Measurements from ENCODE around the gene CACNB2.
"Not testable (repeated sequence)": the region's sequence is repeated elsewhere in the genome, so short reads cannot be mapped to it uniquely, and the experiment has no call there.

CACNB2 gene

DNA sequence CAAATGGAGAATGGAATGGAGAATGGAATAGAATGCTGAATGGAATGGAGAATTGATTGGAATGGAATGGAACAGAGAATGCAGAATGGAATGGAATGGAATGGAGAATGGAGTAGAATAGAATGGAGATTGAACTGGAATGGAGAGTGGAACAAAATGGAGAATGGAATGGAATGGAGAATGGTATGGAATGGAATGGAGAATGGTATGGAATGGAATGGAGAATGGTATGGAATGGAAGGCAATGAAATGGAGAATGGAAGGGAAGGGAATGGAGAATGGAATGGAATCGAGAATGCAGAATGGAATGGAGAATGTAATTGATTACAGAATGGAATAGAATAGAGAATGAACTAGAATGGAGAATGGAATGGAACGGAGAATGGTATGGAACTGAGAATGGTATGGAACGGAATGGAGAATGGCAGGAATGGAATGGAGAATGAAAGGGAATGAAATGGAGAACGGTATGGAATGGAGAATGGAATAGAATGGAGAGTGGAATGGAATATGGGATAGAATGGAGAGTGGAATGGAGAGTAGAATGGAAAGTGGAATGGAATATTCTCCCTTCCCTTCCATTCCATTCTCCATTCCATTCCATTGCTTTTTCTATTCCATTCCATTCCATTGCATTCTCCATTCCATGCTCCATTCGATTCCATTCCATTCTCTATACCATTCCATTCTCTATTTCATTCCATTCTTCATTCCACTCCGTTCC is 422.9 kb downstream of the CACNB2 start:
- DNase-seq (ENCODE audit: extremely low spot score): no peak
- ChIA-PET CTCF (no interaction called here), POLR2A (no interaction called here)
- TF ChIP-seq, protein P1, sequence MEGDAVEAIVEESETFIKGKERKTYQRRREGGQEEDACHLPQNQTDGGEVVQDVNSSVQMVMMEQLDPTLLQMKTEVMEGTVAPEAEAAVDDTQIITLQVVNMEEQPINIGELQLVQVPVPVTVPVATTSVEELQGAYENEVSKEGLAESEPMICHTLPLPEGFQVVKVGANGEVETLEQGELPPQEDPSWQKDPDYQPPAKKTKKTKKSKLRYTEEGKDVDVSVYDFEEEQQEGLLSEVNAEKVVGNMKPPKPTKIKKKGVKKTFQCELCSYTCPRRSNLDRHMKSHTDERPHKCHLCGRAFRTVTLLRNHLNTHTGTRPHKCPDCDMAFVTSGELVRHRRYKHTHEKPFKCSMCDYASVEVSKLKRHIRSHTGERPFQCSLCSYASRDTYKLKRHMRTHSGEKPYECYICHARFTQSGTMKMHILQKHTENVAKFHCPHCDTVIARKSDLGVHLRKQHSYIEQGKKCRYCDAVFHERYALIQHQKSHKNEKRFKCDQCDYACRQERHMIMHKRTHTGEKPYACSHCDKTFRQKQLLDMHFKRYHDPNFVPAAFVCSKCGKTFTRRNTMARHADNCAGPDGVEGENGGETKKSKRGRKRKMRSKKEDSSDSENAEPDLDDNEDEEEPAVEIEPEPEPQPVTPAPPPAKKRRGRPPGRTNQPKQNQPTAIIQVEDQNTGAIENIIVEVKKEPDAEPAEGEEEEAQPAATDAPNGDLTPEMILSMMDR (IDR thresholded peaks at IDR 0.05; ENCODE audit: control extremely low read depth, extremely low read depth, low read depth, missing control alignments): no peak

DNA sequence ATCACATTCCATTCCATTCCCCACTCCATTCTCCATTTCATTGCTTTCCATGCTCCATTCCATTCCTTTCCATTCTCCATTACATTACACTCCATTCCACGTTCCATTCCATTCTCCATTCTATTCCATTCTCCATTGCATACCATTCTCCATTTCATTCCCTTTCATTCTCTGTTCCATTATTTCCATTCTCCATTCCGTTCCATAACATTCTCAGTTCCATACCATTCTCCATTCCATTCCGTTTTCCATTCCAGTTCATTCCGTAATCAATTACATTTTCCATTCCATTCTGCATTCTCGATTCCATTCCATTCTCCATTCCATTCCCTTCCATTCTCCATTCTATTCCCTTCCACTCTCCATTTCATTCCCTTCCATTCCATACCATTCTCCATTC is 424.8 kb downstream of the CACNB2 start:
- TF ChIP-seq, protein P1 (IDR thresholded peaks at IDR 0.05; ENCODE audit: control extremely low read depth, extremely low read depth, low read depth, missing control alignments): no peak
- ChIA-PET POLR2A (no interaction called here), CTCF (no interaction called here)
- no peak for DNase-seq (ENCODE audit: extremely low spot score)

DNA sequence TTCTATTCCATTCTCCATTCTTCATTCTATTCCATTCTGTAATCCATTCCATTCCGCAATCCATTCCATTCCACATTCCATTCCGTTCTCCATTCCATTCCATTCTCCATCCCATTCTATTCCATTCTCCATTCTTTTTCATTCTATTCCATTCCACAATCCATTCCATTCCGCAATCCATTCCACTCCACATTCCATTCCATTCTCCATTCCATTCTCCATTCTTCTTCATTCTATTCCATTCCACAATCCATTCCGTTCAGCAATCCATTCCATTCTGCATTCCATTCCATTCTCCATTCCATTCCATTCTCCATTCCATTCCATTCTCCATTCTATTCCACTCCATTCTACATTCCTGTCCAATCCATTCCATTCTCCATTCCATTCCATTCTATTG is 426.0 kb downstream of the CACNB2 start:
- POLR2A ChIA-PET: no interaction called here
- TF ChIP-seq, protein P1 (IDR thresholded peaks at IDR 0.05; ENCODE audit: control extremely low read depth, extremely low read depth, low read depth, missing control alignments): no peak
- DNase-seq (ENCODE audit: extremely low spot score): no peak
- CTCF ChIA-PET: no interaction called here

DNA sequence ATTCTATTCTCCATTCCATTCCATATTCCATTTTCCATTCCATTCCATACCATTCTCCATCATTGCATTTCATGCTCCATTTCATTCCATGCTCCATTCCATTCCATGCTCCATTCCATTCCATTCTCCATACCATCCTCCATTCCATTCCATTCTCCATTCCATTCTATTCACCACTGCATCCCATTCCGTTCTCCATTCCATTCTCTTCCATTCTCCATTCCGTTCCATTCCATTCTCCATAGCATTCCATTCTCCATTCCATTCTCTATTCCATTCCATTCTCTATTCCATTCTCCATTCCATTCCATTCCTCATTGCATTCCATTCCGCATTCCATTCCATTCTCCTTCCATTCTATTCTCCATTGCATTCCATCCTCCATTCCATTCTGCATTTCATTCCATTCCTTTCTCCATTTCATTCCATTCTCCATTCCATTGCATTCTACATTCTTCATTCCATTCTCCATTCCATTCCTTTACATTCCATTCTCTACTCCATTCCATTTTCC is 427.2 kb downstream of the CACNB2 start:
- no peak for DNase-seq (ENCODE audit: extremely low spot score)
- POLR2A ChIA-PET: no interaction called here
- CTCF ChIA-PET: no interaction called here
- TF ChIP-seq, protein P1 (IDR thresholded peaks at IDR 0.05; ENCODE audit: control extremely low read depth, extremely low read depth, low read depth, missing control alignments): no peak

DNA sequence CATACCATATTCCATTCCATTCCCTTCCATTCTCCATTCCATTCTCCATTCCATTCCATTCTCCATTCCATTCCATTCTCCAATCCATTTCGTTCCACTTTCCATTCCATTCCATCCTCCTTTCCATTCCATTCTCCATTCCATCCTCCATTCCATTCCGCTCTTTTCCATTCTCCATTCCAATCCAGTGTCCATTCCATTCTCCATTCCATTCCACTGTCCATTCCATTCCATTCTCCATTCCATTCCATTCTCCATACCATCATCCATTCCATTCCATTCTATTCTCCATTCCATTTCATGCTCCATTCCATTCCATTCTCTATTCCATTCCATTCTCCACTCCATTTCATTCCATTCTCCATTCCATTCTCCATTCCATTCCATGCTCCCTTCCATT is 430.2 kb downstream of the CACNB2 start:
- CTCF ChIA-PET; DNase-seq (ENCODE audit: extremely low spot score): not testable (repeated sequence)

DNA sequence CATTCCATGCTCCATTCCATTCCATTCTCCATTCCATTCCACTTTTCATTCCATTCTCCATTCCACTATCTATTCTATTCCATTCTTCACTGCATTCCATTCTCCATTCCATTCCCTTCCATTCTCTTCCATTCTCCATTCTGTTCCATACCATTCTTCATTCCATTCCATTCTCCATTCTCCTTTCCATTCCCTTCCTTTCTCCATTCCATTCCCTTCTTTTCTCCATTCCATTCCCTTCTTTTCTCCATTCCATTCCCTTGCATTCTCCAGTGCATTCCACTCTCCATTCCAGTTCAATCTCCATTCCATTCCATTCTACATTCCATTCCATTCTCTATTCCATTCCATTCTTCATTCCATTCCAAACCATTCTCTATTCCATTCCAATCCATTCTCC is 430.9 kb downstream of the CACNB2 start:
- POLR2A ChIA-PET: no interaction called here
- CTCF ChIA-PET: no interaction called here
- TF ChIP-seq, protein P1 (IDR thresholded peaks at IDR 0.05; ENCODE audit: control extremely low read depth, extremely low read depth, low read depth, missing control alignments): no peak
- DNase-seq (ENCODE audit: extremely low spot score): no peak

More for the DNA sequence above, 430.2 kb downstream of the CACNB2 start:
- POLR2A ChIA-PET: not testable (repeated sequence)

DNA sequence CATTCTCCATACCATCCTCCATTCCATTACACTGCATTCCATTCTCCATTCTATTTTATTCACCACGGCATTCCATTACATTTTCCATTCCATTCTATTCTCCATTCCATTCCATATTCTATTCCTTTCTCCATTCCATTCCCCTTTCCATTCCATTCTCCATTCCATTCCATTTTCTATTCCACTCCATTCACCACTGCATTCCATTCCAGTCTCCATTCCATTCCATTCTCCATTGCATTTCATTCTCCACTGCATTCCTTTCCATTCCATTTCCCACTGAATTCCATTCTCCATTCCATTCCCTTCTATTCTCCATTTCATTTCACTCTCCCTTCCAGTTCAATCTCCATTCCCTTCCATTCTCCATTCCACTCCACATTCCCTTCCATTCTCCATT is 431.6 kb downstream of the CACNB2 start:
- DNase-seq (ENCODE audit: extremely low spot score): no peak
- ChIA-PET CTCF (no interaction called here), POLR2A (no interaction called here)

More for the DNA sequence above, 431.6 kb downstream of the CACNB2 start:
- TF ChIP-seq, protein P1 (IDR thresholded peaks at IDR 0.05; ENCODE audit: control extremely low read depth, extremely low read depth, low read depth, missing control alignments): no peak

Data from GM10248 (cell line).